Fibroblast of gingiva (primary cell): ENCODE data around the gene SLC17A3.
A peak's percentile ranks its signal among the peaks of the same experiment; 100 is the strongest.

Source experiments
- DNase-seq: peaks from one replicate; pipeline ENCODE4 v3.0.0-alpha.2; 2011; ENCODE audit warnings: low read depth

SLC17A3 gene, protein sequence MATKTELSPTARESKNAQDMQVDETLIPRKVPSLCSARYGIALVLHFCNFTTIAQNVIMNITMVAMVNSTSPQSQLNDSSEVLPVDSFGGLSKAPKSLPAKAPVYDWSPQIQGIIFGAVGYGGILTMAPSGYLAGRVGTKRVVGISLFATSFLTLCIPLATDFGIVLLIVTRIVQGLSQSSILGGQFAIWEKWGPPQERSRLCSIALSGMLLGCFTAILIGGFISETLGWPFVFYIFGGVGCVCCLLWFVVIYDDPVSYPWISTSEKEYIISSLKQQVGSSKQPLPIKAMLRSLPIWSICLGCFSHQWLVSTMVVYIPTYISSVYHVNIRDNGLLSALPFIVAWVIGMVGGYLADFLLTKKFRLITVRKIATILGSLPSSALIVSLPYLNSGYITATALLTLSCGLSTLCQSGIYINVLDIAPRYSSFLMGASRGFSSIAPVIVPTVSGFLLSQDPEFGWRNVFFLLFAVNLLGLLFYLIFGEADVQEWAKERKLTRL

DNA sequence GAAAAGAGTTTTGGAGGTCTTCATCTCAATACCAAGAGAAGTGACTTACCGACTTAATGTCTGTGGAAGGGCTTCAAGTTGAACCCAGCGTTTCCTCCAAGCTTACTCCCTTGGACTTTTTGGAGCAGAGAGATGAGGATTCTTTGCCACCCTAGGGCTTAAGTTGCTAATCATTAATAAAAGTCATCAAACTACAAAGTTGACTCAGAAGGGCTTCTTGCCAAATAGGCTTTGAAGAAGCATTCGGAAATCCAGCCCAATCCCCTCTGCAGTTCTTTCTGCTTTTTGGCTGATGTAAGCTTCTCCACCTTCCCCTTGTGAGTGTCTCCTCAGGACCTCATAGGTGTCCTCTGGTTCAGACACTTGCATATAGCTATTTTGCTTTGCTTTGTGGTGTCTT lies at the start of gene SLC17A3:
SLC17A3 (minus strand) TSS at position 126 of the 400 bp plus-strand sequence. CDS start 5,856 bp downstream, outside the sequence.
- DNase-seq: no peak

DNA sequence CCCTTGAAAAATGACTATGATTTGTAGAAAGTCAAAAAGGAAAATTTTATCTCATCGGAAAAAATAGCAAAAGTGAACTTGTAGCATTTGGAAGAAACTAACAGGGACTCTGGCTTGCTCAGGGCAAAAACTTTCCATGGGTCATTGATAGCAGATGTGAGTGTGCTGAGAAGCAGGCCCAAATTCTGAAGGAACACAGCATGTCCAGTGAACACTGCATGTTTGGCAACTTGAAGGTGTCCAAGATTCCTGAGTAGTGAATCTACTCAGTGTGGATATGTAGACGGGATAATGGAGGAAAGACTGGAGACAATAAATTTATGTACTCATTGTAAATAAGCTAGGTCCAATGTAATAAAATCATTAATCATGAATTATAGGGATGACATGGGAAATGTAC lies 48.3 kb upstream of the SLC17A3 start:
- peak; percentile 86 for DNase-seq

DNA sequence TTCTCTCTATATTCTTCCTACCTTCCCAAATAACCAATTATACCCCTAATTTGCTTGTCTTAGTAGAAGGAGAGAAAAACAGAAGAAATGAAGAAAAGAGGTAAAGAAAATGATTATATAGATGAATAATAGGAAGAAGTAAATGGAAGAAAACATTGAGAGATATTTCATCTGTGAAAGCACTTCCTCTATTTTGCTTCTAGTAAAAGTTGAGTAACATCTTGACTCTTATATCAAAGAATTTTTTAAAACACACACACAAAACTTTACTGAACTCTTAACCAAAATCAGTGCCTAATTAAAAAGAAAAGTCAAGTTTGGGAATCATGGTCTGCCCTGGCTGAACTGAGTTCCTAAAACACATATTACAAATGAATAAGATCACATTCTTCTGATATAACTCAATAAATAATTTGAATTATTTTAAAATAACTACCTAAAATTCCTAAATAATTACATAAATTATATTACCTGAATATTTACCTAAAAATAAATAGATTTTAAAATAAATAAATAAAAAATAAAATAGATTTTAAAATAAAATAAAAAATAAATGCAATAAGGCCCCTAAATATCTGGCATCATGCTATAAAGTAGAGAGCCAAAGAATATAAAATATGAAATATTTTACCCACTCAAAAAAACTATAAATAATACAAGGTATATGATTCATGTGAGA lies 47.6 kb upstream of the SLC17A3 start:
- DNase-seq: no peak

DNA sequence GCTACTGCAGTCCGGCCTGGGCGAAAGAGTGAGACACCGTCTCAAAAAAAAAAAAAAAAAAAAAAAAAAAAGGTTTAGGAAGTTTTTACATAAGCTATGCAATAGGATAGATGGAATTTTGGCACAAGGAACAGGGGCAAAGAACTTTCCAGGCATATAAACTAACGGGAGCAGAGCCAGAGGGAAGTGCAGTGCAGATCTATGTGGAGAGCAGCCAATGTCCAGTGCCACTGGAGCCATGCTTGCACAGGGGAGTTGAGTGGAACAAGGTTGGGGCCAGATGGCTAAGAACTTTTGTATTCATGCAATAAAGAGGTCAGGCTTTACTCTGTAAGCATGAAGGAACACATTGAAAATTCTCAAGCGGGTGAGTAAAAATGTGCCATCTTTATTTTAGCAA lies 45.6 kb upstream of the SLC17A3 start:
- no peak for DNase-seq

DNA sequence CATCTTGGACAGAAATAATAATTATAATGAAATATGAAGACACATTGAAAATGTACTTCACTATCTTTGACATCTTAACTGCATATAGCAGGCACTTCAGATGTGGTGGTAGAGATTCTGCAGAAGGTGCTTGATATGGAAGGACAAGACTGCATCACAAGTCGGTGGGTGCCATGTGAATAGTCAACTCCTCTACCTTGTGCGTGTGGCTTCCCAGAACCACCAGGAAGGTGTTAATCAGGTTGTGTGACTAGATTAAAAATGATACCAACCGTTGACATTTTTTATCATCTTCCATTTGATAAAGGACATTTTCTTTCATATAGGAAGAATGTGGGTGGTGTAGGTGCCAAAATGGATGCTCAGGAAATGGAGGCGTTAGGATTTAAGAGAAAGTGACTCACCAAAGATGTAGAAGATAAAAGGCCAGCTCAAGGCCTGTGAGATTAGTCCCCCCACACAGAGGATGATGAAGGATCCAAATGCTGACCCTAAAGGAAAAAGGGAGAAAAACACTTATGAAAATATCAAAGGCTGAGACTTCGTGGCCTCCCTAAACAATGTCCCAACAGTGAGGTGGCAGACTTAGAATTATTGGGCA lies 44.1 kb upstream of the SLC17A3 start:
- DNase-seq: no peak

DNA sequence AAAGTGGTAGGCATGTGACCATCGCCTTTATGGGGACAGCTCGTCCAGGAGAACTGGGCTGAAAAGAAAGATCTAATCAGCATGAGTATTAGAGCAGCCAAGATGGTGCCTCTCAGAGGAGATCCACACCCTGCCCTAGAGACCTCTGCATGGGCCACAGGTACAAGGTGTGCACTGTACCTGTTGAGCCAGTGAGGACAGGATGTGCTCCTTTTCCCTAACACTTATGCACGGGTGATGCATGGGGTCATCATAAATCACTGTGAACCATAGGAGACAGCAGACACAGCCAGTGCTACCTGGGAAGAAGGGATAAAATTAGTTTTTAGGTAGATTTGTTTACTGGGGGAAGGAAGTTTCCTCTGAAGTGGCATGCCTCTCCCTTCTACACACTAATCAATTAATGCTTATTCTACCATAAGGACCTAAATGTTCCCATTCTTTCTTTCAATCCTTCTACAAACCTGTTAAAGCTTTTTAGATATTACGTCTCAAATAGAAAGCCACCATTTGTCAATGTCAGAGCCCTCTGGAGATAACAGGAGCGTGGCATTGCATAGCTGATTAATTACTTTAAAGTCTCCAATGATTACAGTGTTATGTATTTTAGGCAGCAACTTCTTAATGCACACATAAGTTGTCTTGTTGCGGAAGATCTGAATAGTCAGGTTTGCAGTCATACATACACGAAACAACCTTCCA lies 42.9 kb upstream of the SLC17A3 start:
- DNase-seq: no peak

DNA sequence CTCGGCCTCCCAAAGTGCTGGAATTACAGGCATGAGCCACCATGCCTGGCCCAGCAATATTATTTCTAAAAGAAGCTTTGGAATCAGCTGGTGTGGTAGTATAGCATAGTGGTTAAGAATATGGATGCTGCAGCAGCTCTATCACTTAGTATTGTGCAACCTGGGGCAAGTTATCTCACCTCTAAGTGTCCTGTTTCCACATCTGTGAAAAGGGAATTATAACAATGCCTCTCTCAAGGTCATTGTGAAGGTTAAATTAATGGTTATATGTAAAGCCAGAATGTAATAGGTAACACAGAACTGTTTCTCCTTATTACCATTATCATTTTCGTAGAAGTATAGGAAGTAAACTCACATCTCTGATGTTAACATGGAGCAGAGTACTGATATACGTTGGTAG lies 42.3 kb upstream of the SLC17A3 start:
- DNase-seq: no peak

DNA sequence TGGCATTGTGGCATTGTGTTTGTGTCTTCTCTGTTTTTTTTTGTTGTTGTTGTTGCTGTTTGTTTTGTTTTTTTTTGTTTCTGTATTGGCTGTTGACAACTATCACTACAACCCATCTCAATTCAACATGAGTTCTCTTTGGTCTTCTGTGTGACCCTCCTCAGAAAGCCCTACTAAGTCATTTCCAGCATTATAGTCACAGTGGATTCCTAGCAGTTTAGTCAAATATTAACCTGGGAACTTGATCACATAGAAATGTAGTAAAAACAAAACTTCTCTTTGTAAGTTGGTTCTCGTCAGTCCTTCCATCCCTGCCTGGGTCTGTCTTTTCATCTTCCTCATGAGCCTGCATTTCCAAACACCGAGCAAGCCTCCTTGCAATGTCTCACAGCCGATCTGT lies 39.7 kb upstream of the SLC17A3 start:
- DNase-seq: no peak

DNA sequence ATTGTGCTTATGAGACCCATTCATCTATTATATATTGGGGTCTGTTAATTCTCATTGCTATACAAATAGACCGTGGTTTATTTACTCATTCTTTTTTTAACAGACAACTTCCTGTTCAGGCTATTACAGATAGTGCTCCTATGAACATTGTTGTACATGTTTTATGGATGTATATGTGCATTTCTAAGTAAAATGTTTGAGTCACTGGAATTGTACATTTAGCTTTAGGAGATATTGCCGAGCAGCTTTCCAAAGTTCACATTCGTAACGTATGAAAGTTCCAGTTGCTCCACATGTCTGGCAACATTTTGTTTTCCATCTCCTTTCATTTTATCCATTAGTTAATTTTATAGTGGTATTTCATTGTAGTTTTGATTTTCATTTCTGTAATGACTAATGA lies 37.3 kb upstream of the SLC17A3 start:
- no peak for DNase-seq

DNA sequence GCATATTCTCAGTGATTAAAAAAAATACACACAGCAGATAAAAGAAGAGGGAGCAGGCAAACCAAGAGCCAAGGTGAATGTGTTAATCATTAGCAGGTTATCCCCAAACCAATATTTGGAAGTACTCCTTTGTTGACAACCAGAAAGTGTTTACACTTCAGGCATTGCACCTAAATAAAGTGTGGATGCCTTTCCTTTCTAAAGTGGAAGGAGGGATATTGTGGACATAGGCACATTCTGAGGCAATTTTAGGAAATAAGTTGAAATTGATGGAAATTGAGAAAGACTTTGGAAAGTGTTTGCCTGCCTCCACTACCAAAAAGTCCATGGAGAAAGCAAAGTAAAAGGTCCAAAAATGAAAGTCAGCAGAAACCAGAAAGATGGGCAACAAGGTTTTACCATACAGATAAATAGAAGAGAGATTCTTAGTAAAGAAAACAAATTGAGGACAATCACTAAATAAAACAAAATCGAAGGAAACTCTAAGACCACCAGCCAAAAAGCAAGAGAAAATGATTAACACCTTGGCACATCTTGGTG lies 33.5 kb upstream of the SLC17A3 start:
- DNase-seq: no peak

DNA sequence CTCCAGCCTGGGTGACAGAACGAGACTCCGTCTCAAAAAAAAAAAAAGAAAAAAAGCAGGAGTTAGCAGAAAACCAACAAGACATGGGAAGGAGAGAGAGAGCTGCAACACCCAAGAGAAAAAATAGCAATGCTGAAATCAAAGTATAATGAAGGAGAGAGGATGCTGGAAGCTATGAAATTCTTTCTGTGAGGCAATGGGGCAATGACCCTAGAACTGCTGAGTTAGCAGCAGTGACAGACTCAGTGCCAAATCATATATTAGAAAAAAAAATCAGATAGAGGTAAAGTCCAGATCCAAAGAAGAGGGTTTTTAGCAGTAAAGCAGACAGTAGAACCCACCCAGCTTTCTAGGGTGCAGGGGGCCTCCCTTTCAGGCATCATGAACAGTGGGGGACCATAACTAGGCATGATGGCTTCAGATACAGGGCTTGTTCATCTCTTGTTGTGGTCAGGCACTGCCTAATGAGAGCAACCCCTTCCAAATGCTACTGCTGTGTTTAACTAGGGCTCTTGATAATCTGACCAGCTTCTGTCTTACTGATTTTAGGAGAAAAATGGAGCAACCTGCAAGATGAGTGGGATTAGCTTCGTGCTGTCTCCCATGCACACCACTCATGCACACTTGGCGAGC lies 29.5 kb upstream of the SLC17A3 start:
- no peak for DNase-seq

DNA sequence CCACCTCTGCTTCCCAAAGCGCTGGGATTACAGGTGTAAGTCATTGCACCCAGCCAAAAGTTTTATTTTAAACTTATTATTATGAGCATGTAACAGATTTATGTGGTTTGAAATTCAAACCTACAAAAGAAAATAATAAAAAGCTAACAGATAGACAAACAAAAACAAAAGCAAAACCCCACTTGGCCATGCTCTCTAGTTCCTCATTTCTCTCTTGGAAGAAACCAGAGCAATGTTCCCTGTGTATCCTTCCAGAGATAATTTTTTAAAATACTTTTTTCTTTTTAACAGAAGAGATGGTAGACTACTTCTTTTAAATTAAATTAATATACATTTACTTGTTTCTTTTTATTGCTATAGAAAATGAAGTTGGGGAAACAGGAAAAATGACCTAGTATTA lies 28.0 kb upstream of the SLC17A3 start:
- DNase-seq: no peak

DNA sequence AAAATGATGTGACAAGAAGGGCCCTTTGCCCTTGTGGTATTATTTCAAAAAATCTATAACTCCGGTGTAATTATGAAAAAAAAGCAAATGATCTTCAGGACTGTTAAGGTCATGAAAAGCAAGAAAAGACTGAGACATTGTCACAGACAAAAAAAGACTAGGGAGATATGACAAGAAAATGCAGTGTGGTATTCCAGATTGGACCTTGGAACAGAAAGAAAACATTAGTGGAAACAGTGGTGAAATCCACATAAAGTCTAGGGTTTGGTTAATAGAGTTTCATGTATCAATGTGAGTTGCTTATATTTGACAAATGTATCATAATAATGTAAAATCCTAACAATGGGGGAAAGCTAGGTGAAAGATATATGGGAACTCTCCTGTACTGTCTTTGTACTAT lies 26.8 kb upstream of the SLC17A3 start:
- no peak for DNase-seq

DNA sequence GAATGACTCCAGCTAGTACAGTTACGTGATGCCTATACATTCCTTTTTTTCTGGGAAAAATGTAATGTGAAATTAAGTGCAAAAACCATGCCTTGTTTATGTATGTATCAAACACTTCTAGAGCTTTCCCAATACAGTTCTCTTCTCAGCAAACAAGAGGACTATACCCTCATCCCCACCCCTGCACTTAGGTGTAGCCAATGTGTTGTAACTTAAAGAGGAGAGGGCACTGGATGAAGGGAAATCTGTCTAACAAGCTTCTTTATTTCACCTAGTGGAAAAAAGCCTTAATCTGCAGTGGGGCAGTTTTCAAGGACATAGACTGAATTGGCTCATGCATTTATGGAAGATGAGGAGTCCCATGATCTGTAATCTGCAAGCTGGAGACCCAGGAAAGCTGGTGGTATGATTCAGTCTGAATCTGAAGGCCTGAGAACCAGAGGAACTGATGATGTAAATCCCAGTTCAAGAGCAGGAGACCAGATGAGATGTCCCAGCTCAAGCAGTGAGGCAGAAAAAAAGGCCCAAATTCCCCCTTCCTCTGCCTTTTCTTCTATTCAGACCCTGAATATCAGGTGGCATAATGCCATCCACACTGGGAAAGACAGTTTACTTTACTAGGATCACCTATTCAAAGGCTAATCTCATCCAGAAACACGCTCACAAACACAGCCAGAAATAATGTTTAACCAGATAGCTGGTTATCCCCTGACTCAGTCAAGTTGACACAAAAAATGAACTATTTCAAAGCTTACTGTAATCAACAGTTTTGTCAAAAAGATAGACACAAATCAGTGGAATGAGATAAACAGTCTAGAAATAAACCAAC lies 25.8 kb upstream of the SLC17A3 start:
- no peak for DNase-seq

DNA sequence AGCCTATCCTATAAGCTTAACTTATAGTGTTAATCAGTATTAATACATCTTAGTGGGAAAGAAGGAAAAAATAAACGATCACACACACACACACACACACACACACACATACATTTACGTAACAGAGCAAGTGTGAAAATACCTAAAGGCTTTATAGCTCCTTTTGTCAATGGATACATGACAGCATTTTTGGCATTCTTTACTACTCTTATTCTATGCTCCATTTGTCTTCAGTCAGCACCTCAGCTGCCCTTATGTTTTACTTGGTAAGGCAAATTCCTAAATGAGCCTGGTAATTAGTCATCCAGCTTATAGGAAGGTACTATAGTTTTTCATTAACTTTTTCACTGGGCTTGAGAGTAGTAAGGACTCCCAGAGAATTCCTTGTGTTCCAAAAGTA lies 25.1 kb upstream of the SLC17A3 start:
- DNase-seq: no peak

DNA sequence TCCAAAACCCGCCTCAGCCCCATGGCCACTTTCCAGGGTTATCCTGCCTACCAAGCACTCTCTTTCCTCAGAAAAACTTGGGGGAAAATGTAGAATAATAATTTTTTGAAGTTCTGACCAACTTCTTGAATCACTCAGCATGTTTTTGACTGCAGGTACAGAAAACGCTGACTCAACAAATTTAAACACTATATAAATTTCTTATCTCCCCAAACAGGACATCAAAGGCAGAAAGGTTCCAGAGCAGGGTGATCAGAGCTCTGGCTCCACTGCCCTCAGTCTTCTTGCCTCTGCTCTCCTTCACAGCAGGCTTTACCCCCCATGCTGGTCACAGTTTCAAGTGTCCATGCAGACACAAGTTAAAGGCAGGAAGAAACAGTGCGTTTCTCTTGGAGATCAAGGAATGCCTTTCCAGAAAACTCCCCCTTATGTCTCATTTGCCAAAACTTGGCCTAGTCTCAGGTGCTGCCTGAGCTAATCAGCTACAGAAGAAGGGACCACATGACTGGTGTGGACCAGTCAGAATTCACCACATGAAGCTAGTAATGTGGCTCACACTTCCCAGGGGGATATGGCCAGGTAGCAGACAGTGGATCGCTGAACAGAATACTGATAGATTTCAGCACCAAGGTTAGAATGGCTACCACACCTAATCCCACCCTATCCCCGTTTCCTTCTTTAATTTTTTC lies 24.4 kb upstream of the SLC17A3 start:
- no peak for DNase-seq

DNA sequence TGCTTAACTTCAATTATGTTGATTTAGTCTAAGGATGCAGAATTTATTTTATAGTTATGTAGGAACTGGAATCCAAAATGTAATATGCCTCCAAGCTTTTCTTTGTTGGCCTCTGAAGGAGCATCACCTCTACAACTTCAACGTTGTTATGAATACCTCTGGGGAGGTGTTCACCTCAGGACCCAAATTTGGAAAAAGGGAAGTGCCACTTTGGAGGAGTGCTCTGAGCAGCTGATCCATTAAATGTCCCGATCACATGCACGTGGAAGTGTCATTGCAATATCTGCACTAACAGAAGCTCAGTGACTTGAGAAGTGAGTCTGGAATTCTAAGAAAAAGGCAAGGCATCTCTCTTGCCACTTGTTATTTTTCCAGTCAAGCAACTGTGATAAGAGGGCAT lies 22.2 kb upstream of the SLC17A3 start:
- DNase-seq: no peak

DNA sequence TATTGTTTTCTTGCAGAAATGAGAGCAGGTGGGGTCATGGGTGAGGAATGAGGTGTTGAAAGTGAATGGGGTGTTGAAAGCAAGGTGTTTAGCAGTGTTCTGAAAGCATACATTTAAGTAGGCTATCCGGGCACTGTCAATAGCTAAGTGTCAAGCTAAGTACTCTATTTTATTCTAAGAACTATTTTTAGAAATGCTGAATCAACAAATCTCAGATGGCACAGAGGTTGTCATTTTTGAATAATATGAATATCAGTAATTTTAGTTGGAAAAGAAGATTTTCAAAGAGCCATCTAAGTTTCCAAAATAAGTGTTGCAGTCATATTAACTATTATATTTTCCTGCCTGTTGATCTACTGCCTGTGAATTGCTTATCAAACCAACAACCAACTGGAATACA lies 21.7 kb upstream of the SLC17A3 start:
- no peak for DNase-seq

DNA sequence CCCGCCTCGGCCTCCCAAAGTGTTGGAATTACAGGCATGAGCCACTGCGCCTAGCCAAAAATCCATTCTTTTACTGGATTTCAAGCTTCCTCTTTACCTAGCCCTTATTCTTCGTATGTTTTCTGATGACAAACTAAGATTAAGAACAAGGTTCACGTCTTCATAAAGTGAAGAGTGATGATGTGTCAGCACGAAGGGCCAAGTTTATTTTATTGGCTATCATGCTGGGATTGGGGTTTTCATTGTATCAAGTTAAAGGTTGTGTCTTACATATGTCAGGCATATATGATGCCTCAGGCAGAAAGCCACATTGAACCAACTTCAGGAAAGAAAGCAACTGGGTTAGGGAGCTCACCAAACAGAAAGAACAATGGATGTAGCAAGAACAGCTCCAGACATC lies 19.7 kb upstream of the SLC17A3 start:
- DNase-seq: no peak

DNA sequence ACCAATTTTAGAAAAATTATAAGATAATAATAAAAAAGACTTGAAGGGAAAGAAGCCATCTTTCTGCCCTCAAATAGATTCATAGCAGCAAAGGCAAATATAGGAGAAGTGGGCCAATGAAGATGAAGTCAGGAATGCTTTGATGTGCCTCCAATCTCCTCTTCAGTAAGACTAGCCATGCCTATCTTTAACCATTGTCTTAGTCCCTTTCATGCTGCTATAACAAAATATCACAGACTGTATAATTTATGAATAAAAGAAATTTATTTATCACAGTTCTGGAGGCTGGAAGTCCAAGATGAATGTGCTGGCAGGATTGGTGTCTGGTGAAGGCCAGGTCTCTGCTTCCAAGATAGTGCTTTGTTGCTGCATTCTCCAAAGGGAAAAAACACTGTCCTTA lies 18.8 kb upstream of the SLC17A3 start:
- DNase-seq: no peak
